GM19467 (cell line): Measurements from ENCODE around the gene BRF1.
"Not testable (repeated sequence)": the region's sequence is repeated elsewhere in the genome, so short reads cannot be mapped to it uniquely, and the experiment has no call there.

Source experiments
- ATAC-seq: cut with Tn5 transposase; IDR thresholded peaks from one replicate; pipeline ENCODE4 v1.9.1; 2021; ENCODE audit warnings: mild to moderate bottlenecking, moderate library complexity; ENCODE audit not compliant: unreplicated experiment

The BRF1 gene

DNA sequence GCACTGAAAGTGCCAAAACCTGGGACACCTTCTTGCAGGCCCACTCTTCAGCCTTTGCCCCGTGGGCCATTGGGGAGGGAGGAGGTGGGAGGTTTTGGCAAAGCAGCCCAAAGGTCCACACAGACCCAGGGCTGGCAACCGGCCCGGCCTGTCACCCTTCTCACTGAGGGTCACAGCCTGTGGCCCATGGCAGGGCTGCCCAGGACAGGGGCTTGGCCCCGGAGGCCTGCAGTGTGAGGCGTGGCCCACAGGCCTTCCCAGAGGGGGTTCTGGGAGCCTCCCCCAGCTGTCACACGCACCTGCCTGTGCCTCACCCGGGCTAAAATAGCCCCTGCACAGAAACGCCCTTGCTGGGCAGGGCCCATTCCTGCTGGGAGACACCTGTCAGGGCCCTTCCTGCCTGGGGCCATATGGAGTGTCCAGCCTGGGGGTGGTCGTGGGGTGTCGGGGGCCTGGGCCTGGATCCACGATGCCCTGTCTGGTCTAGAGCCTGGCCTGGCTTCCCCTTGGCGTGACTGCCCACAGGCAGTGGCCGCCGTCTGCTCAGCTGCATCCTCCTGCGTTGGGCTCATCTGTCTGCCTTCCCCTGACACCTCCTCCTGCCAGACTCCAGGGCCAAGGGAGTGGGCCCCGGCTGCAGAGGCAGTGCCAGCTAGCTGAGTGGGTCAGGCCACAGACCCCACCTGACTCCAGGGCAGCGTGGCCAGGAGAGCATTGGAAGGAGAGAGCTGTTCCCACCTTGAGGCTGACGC lies 33.0 kb upstream of the BRF1 start:
- ATAC-seq: no peak

GRCh38 chr14:105333020-105333490 lies 32.3 kb upstream of the BRF1 start:
- ATAC-seq: no peak

GRCh38 chr14:105332350-105332874 lies 31.6 kb upstream of the BRF1 start:
- no peak for ATAC-seq

DNA sequence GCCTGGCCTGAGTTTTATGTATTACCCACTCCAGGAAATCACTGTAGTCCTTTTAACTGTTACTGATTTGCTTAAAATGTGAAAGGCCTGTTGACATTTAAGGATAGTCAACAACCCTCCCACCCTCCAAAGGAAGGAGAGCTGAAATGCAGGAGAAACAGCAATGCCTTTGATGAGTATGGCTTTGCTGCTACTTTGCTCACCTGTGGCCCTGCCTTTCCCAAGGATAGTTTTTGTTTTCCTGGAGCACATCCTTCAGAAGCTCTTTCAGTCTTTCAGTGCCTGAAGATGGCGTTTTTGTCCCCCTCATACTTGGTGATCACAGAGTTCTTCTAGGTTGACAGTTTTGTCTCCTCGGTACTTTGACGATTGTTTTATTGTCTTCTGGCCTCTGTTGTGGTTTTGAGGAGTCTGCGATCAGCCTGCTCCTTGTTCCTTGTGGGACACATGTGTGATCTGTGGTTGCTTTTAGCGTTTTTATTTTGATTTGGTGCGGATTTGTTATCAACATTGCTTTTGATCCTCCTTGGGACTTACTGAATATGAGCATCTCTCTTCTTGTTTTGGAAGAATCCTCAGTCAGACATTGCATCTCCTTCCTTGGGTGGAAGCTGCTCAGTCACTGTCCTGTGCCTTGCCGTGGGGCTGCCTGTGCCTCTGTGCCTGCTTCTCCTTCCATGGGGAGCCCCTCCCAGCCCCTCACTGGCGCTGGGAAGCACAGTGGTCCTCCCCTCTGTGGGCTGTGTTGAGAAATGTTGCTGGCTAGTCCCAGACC lies 31.0 kb upstream of the BRF1 start:
- no peak for ATAC-seq

DNA sequence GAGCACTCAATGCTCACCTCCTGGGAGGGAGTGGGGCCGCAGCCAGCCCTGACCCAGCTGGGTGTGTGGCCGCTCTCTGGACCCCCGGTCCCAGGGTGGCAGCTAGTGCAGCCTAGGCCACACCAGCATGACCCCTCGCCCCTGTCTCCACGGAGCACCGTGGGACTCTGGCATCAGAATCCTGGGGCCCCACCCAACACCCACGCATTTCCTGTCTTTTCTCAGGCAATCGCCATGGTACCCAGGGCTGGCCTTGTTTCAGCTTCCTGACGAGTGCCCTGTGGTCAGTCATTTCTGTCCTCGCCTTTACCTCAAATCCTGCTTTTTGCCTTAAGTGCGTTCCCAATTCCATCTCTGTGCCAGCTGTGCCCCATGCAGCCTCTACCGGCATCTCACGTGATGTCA lies 29.7 kb upstream of the BRF1 start:
- ATAC-seq: no peak

GRCh38 chr14:105329411-105330150 lies 28.8 kb upstream of the BRF1 start:
- no peak for ATAC-seq

DNA sequence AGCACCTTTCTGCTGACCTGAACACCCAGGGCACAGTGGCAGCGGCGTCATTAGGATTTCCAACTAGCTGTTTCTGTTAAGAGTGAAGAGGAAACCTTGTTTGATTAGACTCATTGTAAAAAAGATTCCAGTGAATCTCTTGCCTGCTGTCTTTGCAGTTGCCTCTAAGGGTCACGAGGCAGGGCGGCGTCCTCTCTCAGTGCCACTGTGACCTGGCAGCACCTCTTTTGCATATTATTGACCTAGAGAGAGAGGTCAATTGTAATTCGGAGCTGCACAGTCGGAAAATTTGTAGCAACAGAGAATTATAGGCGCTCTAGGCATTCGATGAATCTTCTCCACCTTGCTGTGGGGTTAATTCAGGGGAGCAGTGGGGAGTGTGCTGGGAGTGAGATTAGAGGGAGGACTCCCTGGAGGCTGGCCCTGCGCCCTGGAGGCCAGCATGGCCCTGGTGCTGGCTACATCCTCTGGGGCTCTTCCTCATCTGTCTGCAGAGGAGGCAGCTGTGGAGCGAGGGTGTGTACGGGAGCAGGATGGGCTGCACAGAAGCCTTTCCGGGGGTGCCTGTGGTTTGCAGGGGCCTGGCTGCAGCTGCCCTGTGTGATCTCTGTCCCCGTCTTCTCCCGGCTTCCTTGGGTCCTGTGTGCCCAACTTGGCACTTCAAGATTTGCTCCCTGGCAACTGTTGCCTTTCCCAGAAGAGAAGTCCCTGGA lies 28.0 kb upstream of the BRF1 start:
- ATAC-seq: no peak

- no peak for ATAC-seq
Measured at GRCh38 chr14:105328070-105328677, 27.4 kb upstream of the BRF1 start.

- not testable (repeated sequence) for ATAC-seq
Measured at GRCh38 chr14:105327695-105328045, 26.9 kb upstream of the BRF1 start.

- no peak for ATAC-seq
Measured at GRCh38 chr14:105326891-105327694, 26.3 kb upstream of the BRF1 start.

DNA sequence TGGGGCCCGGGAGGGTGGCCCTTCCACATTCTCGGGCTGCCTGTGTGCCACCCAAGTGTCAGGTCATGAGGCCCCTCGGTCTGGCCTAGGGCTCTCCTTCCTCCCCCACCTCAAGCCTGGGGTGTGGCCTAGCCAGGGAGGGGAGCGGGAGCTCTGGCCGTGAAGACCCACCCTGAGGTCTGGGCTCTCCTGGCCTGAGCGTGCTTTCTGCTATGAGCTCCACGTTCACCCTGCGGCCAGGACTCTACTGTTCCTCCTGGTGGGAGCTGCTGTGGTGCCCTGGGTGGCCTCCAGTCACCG lies 25.7 kb upstream of the BRF1 start:
- ATAC-seq: no peak

- no peak for ATAC-seq
Measured at GRCh38 chr14:105325716-105326567, 25.1 kb upstream of the BRF1 start.

DNA sequence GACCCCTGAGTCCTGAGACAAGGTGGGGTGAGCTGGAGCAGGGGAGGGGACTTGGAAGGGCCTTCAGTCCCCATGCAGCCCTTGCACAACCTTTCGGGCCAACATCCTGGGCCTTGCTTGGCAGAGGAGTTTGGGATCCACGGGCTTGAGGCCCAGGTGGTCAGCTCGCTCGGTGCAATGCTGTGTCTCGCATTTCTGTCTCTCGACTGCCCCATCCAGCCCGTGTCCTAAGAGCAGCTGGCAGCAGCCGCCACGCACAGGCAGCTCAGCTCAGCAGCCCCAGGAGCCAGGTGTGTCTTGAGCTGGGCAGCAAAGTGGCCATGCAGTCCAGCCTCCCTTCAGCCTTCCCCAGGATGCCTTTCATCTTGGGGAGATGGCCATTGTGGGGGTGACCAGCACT lies 24.5 kb upstream of the BRF1 start:
- ATAC-seq: no peak

DNA sequence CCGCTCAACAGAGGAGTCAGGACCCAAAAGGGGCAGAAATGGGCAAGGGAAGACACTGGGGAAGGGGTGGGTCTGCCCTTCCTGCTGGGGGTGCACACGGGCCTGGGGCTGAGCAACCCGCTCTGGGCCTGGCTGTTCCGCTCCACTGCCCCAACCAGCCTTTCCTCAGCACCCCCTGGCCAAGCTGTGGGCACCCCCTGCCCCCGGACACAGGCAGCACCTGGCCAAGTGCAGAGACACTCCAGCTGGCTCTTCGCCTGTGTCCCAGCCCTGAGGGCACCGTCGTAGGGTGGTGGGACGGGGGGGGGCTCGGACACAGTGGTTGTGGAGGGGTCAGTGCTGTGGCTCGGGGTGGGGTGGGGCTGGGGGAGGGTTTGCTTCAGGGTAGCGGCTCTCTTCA lies 24.1 kb upstream of the BRF1 start:
- no peak for ATAC-seq

DNA sequence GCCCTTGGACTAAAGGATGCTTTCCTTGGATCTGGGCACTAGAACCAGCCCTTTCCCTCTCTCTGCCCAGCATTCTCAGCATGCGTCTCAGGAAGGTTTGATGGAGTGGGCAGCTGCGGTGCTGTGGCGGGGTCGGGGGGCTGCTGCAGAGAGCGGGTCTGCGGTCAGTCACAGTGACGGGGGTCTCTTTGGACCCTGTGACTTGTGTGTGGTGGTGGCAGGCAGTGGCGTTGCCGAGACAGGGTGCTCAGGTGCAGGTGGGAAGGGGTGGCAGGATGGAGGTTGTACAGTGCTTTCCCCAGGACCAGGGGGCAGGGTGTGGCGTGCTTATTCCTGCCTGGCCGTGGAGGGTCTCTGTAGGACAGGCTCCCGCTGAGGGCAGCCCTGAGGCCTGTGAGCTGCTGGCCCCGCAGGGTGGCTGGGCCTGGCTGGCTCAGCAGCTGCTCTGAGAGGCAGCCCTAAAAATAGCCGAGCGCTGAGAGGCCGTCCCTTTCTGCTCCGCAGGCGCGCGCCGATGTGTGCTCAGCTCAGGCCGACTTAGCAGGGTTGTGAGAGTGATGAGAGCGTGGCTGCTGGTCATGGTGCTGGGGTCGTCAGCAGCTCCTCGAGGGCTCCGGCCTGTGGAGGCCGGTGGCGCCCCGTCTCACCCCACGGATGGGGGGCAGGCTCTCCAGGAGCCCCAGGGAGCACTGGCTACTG lies 23.4 kb upstream of the BRF1 start:
- ATAC-seq: no peak

DNA sequence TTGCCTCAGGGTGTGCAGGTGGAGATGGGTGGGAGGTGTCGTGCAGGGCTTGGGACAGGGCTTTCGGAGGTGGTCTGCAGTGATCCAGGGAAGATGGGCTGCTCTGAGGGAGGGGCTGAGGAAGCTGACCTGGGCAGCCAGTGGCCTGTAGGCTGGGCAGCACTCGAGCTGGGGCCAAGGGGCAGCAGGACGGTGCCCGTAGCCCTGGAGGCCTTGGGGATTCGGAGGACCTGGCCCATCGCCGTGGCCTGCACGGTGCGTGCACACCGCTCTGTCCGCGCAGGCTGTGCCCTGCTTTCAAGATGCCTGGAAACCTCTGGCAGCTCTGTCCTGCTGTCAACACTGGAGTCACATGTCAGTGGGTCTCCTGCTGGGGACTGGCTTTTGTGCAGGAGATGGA lies 22.9 kb upstream of the BRF1 start:
- no peak for ATAC-seq

DNA sequence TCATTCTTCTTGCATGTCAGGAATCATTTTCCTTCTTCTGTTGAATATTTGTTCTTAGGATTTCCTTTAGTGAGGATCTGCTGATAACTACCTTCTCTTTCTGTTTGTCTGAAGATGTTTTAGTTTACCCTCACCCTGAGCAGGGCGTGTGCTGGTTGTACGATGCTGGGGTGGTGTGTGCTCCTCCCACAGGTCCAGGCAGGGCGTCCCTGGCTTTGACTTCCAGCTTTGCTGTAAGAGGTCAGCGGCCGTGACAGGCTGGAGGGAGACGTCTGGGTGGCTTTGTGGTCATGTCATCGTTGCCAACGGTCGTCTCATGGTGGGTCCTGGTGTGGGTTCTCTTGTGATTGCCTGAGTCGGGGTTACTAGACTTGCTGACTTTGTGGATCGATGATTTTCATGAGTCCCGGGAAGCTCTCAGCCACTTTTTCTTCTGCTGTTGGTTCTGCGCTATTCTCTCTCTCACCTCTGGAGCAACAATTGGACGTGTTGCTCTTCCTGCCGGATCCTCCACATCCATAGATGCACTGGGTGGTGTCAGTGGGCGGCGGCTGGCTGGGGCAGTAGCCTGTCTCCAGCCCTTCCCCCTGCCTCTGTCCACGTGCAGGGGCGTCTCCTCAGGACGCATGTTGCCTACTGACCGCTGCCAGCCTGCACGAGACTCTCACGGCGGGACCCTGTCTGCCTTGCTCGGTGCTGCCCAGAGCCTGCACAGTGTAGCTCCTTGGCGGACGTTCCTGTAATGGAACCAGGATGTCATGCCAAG lies 22.2 kb upstream of the BRF1 start:
- no peak for ATAC-seq

GRCh38 chr14:105317546-105317945 lies 16.7 kb upstream of the BRF1 start:
- no peak for ATAC-seq
